ENCODE results near the gene TCF7. TPM values are rescaled to one million over a fixed set of nuclear protein-coding genes. Genes with fewer than 3 reads are reported as not detected.

TCF7 gene
- total RNA-seq, 1 donor from 2014 or later = 3.0 TPM

GRCh38 chr5:134097211-134097749, 17.2 kb upstream of the TCF7 start:
- no peaks in the 10 kb centered on the region for H3K9me3 ChIP-seq (replicated peaks)
- intact Hi-C loops (cut with micrococcal nuclease) = no loop called here

GRCh38 chr5:134098690-134099089, 15.8 kb upstream of the TCF7 start:
- intact Hi-C loops (cut with micrococcal nuclease) = no loop called here
- Histone ChIP-seq H3K36me3 (no peaks in the 10 kb centered on the region), H3K27me3 (ENCODE audit: low read depth) (peaks cover 4% of the 10 kb centered on the region), H3K4me3 (no peak overlapping the region), H3K27ac (replicated peaks) (no peak overlapping the region), H3K4me1 (peaks cover 17% of the 10 kb centered on the region), H3K9me3 (replicated peaks) (no peaks in the 10 kb centered on the region)
- TF ChIP-seq, protein P1, sequence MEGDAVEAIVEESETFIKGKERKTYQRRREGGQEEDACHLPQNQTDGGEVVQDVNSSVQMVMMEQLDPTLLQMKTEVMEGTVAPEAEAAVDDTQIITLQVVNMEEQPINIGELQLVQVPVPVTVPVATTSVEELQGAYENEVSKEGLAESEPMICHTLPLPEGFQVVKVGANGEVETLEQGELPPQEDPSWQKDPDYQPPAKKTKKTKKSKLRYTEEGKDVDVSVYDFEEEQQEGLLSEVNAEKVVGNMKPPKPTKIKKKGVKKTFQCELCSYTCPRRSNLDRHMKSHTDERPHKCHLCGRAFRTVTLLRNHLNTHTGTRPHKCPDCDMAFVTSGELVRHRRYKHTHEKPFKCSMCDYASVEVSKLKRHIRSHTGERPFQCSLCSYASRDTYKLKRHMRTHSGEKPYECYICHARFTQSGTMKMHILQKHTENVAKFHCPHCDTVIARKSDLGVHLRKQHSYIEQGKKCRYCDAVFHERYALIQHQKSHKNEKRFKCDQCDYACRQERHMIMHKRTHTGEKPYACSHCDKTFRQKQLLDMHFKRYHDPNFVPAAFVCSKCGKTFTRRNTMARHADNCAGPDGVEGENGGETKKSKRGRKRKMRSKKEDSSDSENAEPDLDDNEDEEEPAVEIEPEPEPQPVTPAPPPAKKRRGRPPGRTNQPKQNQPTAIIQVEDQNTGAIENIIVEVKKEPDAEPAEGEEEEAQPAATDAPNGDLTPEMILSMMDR (IDR thresholded peaks at IDR 0.05; ENCODE audit: borderline replicate concordance) = no peak
- no peak for DNase-seq

More at GRCh38 chr5:134097211-134097749, 17.2 kb upstream of the TCF7 start:
- TF ChIP-seq, protein P1 (IDR thresholded peaks at IDR 0.05; ENCODE audit: borderline replicate concordance) = no peak
- no peak overlapping the region for H3K4me3 ChIP-seq
- H3K27ac ChIP-seq (replicated peaks) = no peak overlapping the region
- H3K4me1 ChIP-seq = peaks cover 7% of the 10 kb centered on the region
- DNase-seq = no peak
- H3K27me3 ChIP-seq (ENCODE audit: low read depth) = peaks cover 4% of the 10 kb centered on the region
- no peaks in the 10 kb centered on the region for H3K36me3 ChIP-seq

- Histone ChIP-seq H3K27me3 (ENCODE audit: low read depth) (peaks cover 4% of the 10 kb centered on the region), H3K36me3 (no peaks in the 10 kb centered on the region), H3K9me3 (replicated peaks) (no peaks in the 10 kb centered on the region), H3K4me1 (peaks cover 18% of the 10 kb centered on the region), H3K4me3 (no peak overlapping the region), H3K27ac (replicated peaks) (no peak overlapping the region)
- DNase-seq = no peak
- TF ChIP-seq, protein P1 (IDR thresholded peaks at IDR 0.05; ENCODE audit: borderline replicate concordance) = no peak
- intact Hi-C loops (cut with micrococcal nuclease) = no loop called here
Observed at GRCh38 chr5:134099288-134099872, 15.1 kb upstream of the TCF7 start.

DNA sequence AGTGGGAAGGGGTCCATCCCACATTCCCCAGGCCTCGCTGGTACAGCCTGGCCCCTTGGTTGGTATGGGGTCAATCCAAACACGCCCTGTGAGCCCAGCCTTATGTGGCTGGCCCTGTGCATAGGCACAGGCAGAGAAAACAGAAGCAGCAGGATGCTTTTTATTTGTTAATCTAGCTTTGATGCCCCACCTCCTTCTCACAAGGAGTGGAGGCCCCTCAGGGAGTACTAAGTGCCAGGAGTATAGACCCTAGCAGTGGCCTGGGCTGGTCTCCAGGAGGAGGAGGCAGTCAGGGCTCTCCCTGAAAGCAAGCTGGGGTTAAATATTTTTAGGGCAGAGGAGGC, 14.6 kb upstream of the TCF7 start:
- Histone ChIP-seq H3K4me3 (no peak overlapping the region), H3K27me3 (ENCODE audit: low read depth) (no peaks in the 10 kb centered on the region), H3K27ac (replicated peaks) (no peak overlapping the region), H3K36me3 (no peaks in the 10 kb centered on the region), H3K4me1 (peaks cover 18% of the 10 kb centered on the region), H3K9me3 (replicated peaks) (no peaks in the 10 kb centered on the region)
- no peak for DNase-seq
- TF ChIP-seq, protein P1 (IDR thresholded peaks at IDR 0.05; ENCODE audit: borderline replicate concordance) = no peak
- intact Hi-C loops (cut with micrococcal nuclease) = no loop called here

DNA sequence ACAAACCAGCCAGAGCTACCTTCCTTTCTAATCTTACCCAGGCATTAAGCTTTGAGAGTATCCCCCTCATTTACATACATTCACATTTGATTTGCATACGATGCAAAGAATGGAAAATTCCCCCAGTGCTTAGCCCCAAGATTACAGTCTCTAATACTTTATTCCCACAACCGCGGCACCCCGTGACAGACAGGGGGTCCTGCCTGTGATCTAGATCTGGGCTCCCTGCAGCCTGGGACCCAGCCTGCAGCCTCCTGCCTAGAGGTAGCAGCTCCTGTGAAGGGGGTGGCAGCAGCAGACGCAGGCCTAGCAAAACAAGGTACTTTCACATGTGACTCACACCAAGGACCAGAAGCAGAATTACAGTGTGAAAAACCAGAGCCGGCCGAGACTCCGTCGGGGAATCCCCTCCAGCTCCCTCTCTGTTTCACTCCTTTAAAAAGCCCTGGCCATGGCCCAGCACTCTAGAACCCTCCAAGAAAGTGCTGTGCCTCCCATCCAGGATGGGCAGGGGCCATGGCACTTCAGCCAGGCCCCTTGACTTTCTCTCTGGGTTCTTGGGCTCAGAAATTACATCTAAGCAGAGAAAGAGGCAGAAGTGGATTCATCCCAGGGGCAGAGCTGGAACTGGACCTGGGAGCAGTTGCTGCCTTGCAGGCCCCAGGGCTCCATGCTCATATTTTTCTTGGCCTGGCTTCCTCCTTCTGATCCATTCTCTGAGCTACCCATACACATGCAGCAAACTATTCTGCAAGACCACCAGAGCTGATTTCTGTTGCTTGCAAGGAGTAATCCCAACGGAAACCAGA, 14.0 kb upstream of the TCF7 start:
- no peak for DNase-seq
- TF ChIP-seq, protein P1 (IDR thresholded peaks at IDR 0.05; ENCODE audit: borderline replicate concordance) = no peak
- H3K27me3 ChIP-seq (ENCODE audit: low read depth) = no peaks in the 10 kb centered on the region
- H3K4me3 ChIP-seq = no peak overlapping the region
- no peaks in the 10 kb centered on the region for H3K36me3 ChIP-seq
- intact Hi-C loops (cut with micrococcal nuclease) = no loop called here
- no peak overlapping the region for H3K27ac ChIP-seq (replicated peaks)
- H3K9me3 ChIP-seq (replicated peaks) = no peaks in the 10 kb centered on the region
- peaks cover 18% of the 10 kb centered on the region for H3K4me1 ChIP-seq

Measured in left ventricle myocardium inferior (tissue), 1 donor.